ENCODE results near the gene RNF5. TPM values are rescaled to one million over a fixed set of nuclear protein-coding genes. Genes with fewer than 3 reads are reported as not detected.

RNF5 gene
- total RNA-seq, 1 experiment from 2014 or later, result 114 TPM

GRCh38 chr6:32215617-32216016, 37.4 kb downstream of the RNF5 start (continued):
- TF ChIP-seq FOXP4 (CRISPR knock-in tag; IDR thresholded peaks at IDR 0.05) (no peak), GTF2I (CRISPR knock-in tag; conservative IDR thresholded peaks at IDR 0.05) (no peak), EMX1 (CRISPR knock-in tag; IDR thresholded peaks at IDR 0.05) (no peak), NR3C1 (CRISPR knock-in tag; conservative IDR thresholded peaks at IDR 0.05; ENCODE audit: low read depth) (no peak), ZMAT4 (CRISPR knock-in tag; IDR thresholded peaks at IDR 0.05) (no peak), MYBL2 (CRISPR knock-in tag; IDR thresholded peaks at IDR 0.05) (no peak)

- ATAC-seq (no peak), DNase-seq (ENCODE audit: low spot score) (no peak)
- POLR2A ChIA-PET, result no interaction called here
- Mint-ChIP-seq H3K4me1 (no peaks in the 10 kb centered on the region), H3K27ac (no peak overlapping the region), H3K27me3 (ENCODE audit: low read depth) (peaks cover 3% of the 10 kb centered on the region; the same call in 1 of the 2 replicates), H3K9me3 (no peaks in the 10 kb centered on the region), H3K36me3 (no peaks in the 10 kb centered on the region), H3K4me3 (no peak overlapping the region)
- TF ChIP-seq KAT7 (CRISPR knock-in tag; IDR thresholded peaks at IDR 0.05; ENCODE audit: borderline replicate concordance) (no peak), SMAD3 (CRISPR knock-in tag; IDR thresholded peaks at IDR 0.05; ENCODE audit: borderline replicate concordance) (no peak), CREM (CRISPR knock-in tag; IDR thresholded peaks at IDR 0.05) (no peak)
- CTCF ChIA-PET, result no interaction called here
Measured at GRCh38 chr6:32216285-32216684, 38.1 kb downstream of the RNF5 start.

- no peak overlapping the region for H3K4me3 Mint-ChIP-seq
- peaks cover 3% of the 10 kb centered on the region; the same call in 1 of the 2 replicates for H3K27me3 Mint-ChIP-seq (ENCODE audit: low read depth)
- H3K27ac Mint-ChIP-seq, result no peak overlapping the region
- POLR2A ChIA-PET, result no interaction called here
- no peaks in the 10 kb centered on the region for H3K9me3 Mint-ChIP-seq
- no peaks in the 10 kb centered on the region for H3K4me1 Mint-ChIP-seq
- ATAC-seq (no peak), DNase-seq (ENCODE audit: low spot score) (no peak)
- H3K36me3 Mint-ChIP-seq, result no peaks in the 10 kb centered on the region
- CTCF ChIA-PET, result interaction anchor here (0.8 kb wide), 1 partner anchor 22 kb away, joined by 4 read pairs; no protein-coding TSS in a partner anchor
- TF ChIP-seq CDX4 (CRISPR knock-in tag; IDR thresholded peaks at IDR 0.05; ENCODE audit: borderline replicate concordance), result no peak
- no peak for TF ChIP-seq ZNF532 (CRISPR knock-in tag; IDR thresholded peaks at IDR 0.05; ENCODE audit: borderline replicate concordance)
- TF ChIP-seq GTF2I (CRISPR knock-in tag; conservative IDR thresholded peaks at IDR 0.05), result no peak
- TF ChIP-seq ETV6 (CRISPR knock-in tag; IDR thresholded peaks at IDR 0.05), result no peak
- no peak for TF ChIP-seq PREB (CRISPR knock-in tag; IDR thresholded peaks at IDR 0.05; ENCODE audit: borderline replicate concordance)
- no peak for TF ChIP-seq ESRRA (CRISPR knock-in tag; IDR thresholded peaks at IDR 0.05; ENCODE audit: borderline replicate concordance)
- no peak for TF ChIP-seq IRF2 (CRISPR knock-in tag; IDR thresholded peaks at IDR 0.05; ENCODE audit: borderline replicate concordance, low read depth)
- TF ChIP-seq ZNF317 (CRISPR knock-in tag; IDR thresholded peaks at IDR 0.05; ENCODE audit: borderline replicate concordance, low read depth), result no peak
- TF ChIP-seq SP1 (CRISPR knock-in tag; conservative IDR thresholded peaks at IDR 0.05), result no peak
- no peak for TF ChIP-seq ATF6 (CRISPR knock-in tag; IDR thresholded peaks at IDR 0.05)
- TF ChIP-seq AFF4 (CRISPR knock-in tag; IDR thresholded peaks at IDR 0.05; ENCODE audit: borderline replicate concordance), result no peak
Measured at GRCh38 chr6:32216998-32217397, 38.8 kb downstream of the RNF5 start.
